HG03135 (cell line): ENCODE data around the gene LRRC2.
"Not testable (repeated sequence)": the region's sequence is repeated elsewhere in the genome, so short reads cannot be mapped to it uniquely, and the experiment has no call there.

Experiments used
- ATAC-seq: cut with Tn5 transposase; IDR thresholded peaks from one replicate; pipeline ENCODE4 v1.9.1; 2021; ENCODE audit warnings: mild to moderate bottlenecking, moderate library complexity; ENCODE audit not compliant: unreplicated experiment

The LRRC2 gene

GRCh38 chr3:46536758-46537157 lies 29.3 kb downstream of the LRRC2 start:
- ATAC-seq = no peak

- ATAC-seq = no peak
These were observed 30.4 kb downstream of the LRRC2 start for GRCh38 chr3:46535746-46536145.

- no peak for ATAC-seq
These were observed 33.0 kb downstream of the LRRC2 start for GRCh38 chr3:46533091-46533490.

GRCh38 chr3:46527239-46527638 lies 38.9 kb downstream of the LRRC2 start:
- ATAC-seq = no peak

- no peak for ATAC-seq
These were observed 41.3 kb downstream of the LRRC2 start for GRCh38 chr3:46524832-46525231.

- ATAC-seq = no peak
These were observed 42.1 kb downstream of the LRRC2 start for GRCh38 chr3:46524008-46524407.

GRCh38 chr3:46523556-46523955 lies 42.5 kb downstream of the LRRC2 start:
- ATAC-seq = no peak

GRCh38 chr3:46522201-46522600 lies 43.9 kb downstream of the LRRC2 start:
- ATAC-seq = not testable (repeated sequence)

- ATAC-seq = no peak
These were observed 45.0 kb downstream of the LRRC2 start for GRCh38 chr3:46521096-46521495.

- ATAC-seq = no peak
These were observed 45.6 kb downstream of the LRRC2 start for GRCh38 chr3:46520531-46520930.

GRCh38 chr3:46519952-46520351 lies 46.1 kb downstream of the LRRC2 start:
- no peak for ATAC-seq

- ATAC-seq = no peak
These were observed 48.3 kb downstream of the LRRC2 start for GRCh38 chr3:46517784-46518181.

- no peak for ATAC-seq
These were observed 48.9 kb downstream of the LRRC2 start for GRCh38 chr3:46517016-46517783.

GRCh38 chr3:46516521-46516920 lies 49.6 kb downstream of the LRRC2 start:
- ATAC-seq = no peak

GRCh38 chr3:46512191-46512749 lies 53.8 kb downstream of the LRRC2 start:
- ATAC-seq = no peak

- ATAC-seq = no peak
These were observed 56.4 kb downstream of the LRRC2 start for GRCh38 chr3:46509661-46510187.

GRCh38 chr3:46508850-46509591 lies 57.1 kb downstream of the LRRC2 start:
- no peak for ATAC-seq

GRCh38 chr3:46506526-46506925 lies 59.6 kb downstream of the LRRC2 start:
- ATAC-seq = no peak

- ATAC-seq = no peak
These were observed 60.1 kb downstream of the LRRC2 start for GRCh38 chr3:46505953-46506352.

GRCh38 chr3:46504789-46505188 lies 61.3 kb downstream of the LRRC2 start:
- no peak for ATAC-seq

GRCh38 chr3:46503200-46503874 lies 62.8 kb downstream of the LRRC2 start:
- no peak for ATAC-seq
